NCI-H526 (cell line): ENCODE data around the gene AHDC1.
"Not testable (repeated sequence)": the region's sequence is repeated elsewhere in the genome, so short reads cannot be mapped to it uniquely, and the experiment has no call there.

Source experiments
- DNase-seq, 2 experiments: peaks; one replicate each; lab custom pipeline; 2025; lab: John Stamatoyannopoulos, UW

The AHDC1 gene

GRCh38 chr1:27513528-27513927 is 90.4 kb downstream of the AHDC1 start:
- no peak for DNase-seq

GRCh38 chr1:27509127-27510080 is 94.5 kb downstream of the AHDC1 start:
- no peak for DNase-seq

DNA sequence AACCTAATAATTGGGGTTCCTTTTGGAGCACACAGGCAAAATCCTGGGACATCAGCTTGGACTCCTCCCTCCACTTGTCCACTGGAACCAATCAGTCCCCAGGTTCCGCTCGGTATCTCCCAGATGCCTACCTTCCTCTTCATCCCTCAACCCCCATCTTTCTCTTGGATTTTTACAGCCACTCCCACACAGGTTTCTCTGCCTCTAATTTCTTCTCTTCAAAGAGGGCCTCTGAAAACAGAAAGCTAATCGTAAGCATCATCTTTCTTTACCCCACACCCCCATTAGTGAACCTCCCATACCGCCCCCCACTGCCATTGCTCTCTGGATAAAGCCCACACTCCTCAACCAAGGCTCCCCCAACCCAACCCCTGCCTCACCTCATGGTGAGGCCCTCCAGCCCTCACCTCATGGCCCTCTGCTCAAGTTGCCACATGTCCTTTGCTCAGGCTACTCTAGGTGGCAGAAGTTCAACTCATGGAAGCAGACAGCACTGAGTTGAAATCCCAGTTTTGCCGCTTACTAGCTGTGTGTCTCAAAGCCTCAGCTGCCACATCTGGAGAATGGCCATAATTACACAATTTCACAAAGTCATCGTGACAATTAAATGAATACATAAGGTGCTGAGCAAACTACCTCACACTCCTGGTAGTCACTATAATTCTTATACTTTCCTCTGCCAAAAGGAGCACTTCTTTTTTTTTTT is 95.8 kb downstream of the AHDC1 start:
- no peak for DNase-seq

- no peak for DNase-seq
Measured at GRCh38 chr1:27506703-27507102, 97.2 kb downstream of the AHDC1 start.

- no peak for DNase-seq
Measured at GRCh38 chr1:27505420-27505680, 98.6 kb downstream of the AHDC1 start.

DNA sequence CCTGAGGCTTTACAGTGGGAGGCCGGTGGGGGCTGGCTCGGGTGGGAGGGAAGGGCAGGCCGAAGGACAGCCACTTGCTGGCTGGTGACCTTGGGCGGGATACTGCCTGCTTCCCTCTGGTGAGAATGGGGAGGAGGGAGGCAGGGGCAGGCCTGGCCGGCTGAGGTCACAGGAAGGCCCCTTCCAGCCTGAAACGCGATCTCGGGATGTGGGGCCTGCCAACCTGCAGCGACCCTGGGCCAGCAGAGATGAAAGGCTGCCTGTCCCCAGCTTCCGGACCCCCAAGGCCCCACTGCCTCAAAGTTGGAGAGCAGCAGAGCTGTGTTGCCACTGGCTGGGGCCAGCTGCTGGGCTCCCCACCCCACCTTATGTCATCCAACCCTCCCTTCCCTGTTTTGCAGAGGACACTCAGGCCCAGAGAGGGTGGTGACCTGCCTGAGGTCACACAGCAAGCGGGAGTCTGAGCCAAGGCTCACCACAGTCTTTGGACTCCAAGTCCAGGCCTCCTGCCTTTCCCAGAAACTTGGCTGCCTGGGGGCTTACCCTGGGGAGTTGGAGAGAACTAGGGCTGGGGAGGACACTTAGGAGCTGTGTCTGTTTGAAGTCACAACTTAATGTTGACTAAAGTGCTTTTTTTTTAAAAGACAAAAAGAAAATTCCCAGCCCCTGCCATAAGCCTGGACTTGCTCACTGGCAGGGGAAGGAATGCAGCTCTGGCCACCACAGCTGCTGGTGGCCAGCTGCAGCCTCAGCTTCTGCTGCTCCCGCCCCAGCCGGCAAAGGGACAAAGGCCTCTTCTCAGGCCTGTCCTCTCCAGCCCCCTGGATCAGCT is 99.1 kb downstream of the AHDC1 start:
- DNase-seq, result no peak

- no peak for DNase-seq
Measured at GRCh38 chr1:27503844-27504587, 99.9 kb downstream of the AHDC1 start.

GRCh38 chr1:27503033-27503432 is 100.9 kb downstream of the AHDC1 start:
- DNase-seq, result no peak

- not testable (repeated sequence) for DNase-seq
Measured at GRCh38 chr1:27501159-27501558, 102.8 kb downstream of the AHDC1 start.

DNA sequence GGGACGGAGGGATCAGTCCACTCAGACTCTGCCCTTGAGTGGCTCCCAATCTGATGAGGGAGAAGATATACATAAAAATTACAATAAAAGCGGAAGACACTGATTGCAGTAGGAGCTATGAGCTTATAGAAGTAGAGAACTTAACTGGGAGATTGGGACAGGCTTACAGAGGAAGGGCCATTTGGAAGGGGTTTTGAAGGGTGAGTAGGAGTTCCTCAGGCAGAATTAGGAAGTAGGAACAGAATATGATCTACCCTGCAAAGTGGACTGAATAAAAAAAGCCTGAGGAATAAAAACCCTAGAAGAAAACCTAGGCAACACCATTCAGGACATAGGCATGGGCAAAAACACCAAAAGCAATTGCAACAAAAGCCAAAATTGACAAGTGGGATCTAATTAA is 104.8 kb downstream of the AHDC1 start:
- no peak for DNase-seq

DNA sequence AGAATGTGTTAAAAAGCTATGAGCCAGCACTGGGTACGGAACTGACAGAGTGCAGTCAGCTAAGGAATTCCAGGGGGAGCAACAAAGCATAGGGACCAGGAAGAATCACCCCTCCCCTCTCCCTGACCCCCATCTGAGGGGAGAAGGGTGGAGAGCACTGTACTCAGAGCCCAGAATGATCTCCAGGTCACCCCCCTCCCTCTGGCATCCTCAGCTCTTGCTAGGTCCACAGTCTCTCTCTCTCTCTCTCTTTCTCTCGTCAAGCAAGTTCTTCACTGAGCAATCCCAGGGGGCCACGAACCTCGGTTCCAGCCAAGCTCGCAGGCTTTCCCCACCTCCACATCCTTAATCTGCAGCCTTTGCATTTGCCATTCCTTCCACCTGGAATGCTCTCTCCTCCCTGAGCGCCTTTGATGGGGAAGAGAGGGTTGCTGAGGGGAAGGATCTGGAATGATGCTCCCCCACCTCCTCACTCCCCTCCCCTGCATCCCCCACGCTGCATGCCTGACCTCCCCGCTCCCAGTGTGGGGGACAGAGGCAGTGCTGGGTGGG is 107.3 kb downstream of the AHDC1 start:
- peak; percentile 62 to 78 for DNase-seq

- no peak for DNase-seq
Measured at GRCh38 chr1:27492796-27493195, 111.1 kb downstream of the AHDC1 start.

DNA sequence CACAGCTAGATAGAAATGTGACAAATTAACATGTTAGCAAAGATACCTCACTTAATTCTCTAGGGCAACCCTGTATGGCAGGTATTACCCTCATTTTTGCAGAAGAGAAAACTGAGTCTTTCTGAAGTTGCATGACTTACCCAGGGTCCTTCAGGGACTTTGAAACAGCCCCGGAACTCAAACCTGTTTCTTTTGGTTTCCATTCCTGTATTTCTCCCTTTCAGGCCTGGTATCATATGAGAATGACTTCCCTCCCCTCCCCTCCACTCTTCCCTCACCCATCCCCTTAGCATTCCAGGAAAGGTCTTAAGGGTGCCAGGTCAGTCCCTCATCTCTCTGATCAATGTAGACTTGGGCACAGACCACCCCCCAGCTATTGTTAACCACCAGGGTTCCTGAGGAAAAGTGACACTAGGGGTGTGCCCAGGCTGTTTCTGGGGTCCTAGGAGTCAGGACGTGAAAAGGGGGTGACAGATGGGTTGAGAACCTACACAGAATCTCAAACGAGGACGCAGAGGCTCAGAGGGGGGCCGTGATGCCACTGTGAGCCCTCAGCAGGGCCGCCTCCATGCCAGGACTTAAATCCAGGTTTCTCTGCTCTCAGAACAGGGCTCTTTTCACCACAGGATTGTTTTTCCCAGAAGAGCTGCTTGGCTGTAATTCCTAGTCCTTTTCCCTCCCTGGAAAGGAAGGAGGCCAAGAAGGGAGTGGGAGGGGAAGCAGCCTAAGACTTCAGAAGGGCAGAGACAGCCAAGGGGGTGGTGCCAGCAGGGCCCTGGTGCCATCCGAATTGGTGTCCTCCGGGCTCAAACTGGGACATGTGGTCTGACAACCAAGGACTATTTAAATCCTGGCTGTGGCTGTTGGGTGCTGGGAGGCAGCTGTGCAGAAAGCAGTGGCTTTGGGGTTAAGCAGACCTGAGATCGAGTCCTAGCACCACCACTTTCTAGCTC is 111.9 kb downstream of the AHDC1 start:
- no peak for DNase-seq

- DNase-seq, result peak; percentile 96 to 98
Measured at GRCh38 chr1:27489973-27490741, 113.8 kb downstream of the AHDC1 start, which contains the start of gene WASF2. TSS of gene WASF2 (minus strand) at chr1:27490167. CDS start at chr1:27428890, 61,277 bp downstream.

DNA sequence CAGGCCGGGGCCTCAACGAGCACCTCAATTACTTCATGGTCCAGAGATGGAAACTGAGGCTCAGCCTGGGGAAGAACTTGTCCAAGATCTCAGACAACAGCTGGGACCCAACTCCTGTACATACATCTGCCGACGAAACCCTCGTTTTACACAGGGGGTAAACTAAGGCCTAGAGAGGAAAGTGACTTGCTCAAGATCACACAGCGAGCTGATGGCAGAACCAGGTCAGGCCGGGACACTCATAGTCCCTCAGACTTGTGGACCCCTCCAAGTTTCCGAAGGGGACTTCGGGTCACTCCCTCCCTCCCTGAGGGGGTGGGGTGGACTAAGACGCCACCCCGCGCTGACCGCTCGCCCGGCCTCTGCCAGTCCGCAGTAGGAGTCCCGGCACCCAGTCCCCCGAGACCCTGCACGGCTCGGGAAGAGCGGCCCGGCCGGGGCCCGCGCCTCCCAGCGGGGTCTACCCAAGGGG is 114.4 kb downstream of the AHDC1 start:
- no peak for DNase-seq

- no peak for DNase-seq
Measured at GRCh38 chr1:27487966-27488884, 115.7 kb downstream of the AHDC1 start.

DNA sequence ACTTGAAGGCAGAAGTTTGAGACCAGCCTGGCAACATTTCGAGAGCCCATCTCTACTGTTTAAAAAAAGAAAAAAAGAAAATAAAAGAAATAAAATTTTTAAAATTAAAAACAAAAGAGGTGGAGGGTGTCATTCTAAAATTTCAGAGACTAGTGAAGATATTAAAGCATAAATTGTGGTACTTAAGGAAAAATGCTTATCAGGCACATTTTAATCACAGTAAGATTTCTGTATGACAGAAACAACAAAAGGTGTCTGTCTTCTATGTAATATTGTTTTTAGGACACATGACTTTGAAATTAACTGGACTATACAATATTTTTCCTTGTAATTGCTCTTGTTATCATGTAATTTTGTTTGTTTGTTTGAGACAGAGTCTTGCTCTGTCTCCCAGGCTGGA is 118.6 kb downstream of the AHDC1 start:
- no peak for DNase-seq
